Left ventricle myocardium inferior (tissue), 1 donor: ENCODE measurements around the gene MARK3. TPM values are rescaled to one million over a fixed set of nuclear protein-coding genes. Genes with fewer than 3 reads are reported as not detected.

ENCODE experiments used
- DNase-seq: peaks from one replicate; pipeline ENCODE4 v3.0.0-alpha.2; 2020
- H3K27ac ChIP-seq: fragments of 200-600 bp; replicated peaks from 2 replicates; pipeline ENCODE4 v1.8.0; 2021
- H3K27me3 ChIP-seq: fragments of 200-600 bp; 2 replicates; pipeline ENCODE4 v1.8.0; 2021; ENCODE audit warnings: low read depth
- H3K36me3 ChIP-seq: fragments of 200-600 bp; 2 replicates; pipeline ENCODE4 v1.8.0; 2021
- H3K4me1 ChIP-seq: fragments of 200-600 bp; 2 replicates; pipeline ENCODE4 v1.8.0; 2021
- H3K4me3 ChIP-seq: fragments of 200-600 bp; 2 replicates; pipeline ENCODE4 v1.8.0; 2021; ENCODE audit warnings: mild to moderate bottlenecking, moderate library complexity
- H3K9me3 ChIP-seq: fragments of 200-600 bp; replicated peaks from 2 replicates; pipeline ENCODE4 v1.8.0; 2021
- intact Hi-C: fragments of 100-400 bp; cut with micrococcal nuclease; formaldehyde crosslinking; loops from one replicate; pipeline ENCODE4 v1.11.0; 2022
- total RNA-seq: library from RNA; stranded (reverse); fragmentation: NEBNext Ultra II Directional; extraction: Animal tissue kit (Norgen Biotek cat#: 25700); gene quantifications from one replicate; pipeline ENCODE4 v1.2.1, GENCODE V29; 2021
- TF ChIP-seq, protein P1 (sequence below): fragments of 200-600 bp; IDR thresholded peaks from 2 replicates; pipeline ENCODE4 v1.8.0; 2021; ENCODE audit warnings: antibody characterized with exemption, mild to moderate bottlenecking, borderline replicate concordance
- donor health status: DM: no; HTN: yes; CAD: no; lungs with severe emphysema.

MARK3 gene
- total RNA-seq, 1 donor from 2014 or later, result 103 TPM

DNA sequence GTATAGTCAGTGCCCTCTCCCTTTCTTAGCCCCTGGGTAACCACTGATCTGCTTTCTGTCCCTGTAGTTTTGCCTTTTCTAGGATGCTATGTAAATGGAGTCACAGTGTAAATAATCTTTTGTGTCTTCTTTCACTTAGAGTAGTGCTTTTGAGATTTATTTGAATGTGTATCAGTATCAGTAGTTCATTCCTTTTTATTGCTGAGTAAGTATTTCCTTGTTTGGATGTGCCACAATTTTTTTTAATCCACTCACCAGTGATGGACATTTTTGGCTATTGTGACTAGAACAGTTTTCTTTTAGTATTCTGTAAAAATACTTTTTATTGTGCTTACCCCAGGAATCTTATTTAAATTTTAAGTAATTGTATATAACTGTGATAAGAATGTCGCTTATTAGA, 3.4 kb downstream of the MARK3 start:
- no peak for DNase-seq
- H3K4me1 ChIP-seq, result peaks cover 87% of the 10 kb centered on the region
- intact Hi-C loops, result no loop called here

GRCh38 chr14:103390605-103391004, 5.4 kb downstream of the MARK3 start:
- DNase-seq, result no peak
- Histone ChIP-seq H3K4me1 (peaks cover 93% of the 10 kb centered on the region), H3K36me3 (no peaks in the 10 kb centered on the region), H3K9me3 (no peaks in the 10 kb centered on the region), H3K27me3 (no peaks in the 10 kb centered on the region), H3K4me3 (no peak overlapping the region), H3K27ac (peak overlapping the region; percentile 87)
- intact Hi-C loops, result loop anchor here (10.0 kb wide), 1 partner anchor 54 kb away; no protein-coding TSS in a partner anchor
- TF ChIP-seq, protein P1, sequence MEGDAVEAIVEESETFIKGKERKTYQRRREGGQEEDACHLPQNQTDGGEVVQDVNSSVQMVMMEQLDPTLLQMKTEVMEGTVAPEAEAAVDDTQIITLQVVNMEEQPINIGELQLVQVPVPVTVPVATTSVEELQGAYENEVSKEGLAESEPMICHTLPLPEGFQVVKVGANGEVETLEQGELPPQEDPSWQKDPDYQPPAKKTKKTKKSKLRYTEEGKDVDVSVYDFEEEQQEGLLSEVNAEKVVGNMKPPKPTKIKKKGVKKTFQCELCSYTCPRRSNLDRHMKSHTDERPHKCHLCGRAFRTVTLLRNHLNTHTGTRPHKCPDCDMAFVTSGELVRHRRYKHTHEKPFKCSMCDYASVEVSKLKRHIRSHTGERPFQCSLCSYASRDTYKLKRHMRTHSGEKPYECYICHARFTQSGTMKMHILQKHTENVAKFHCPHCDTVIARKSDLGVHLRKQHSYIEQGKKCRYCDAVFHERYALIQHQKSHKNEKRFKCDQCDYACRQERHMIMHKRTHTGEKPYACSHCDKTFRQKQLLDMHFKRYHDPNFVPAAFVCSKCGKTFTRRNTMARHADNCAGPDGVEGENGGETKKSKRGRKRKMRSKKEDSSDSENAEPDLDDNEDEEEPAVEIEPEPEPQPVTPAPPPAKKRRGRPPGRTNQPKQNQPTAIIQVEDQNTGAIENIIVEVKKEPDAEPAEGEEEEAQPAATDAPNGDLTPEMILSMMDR, result no peak

More for the DNA sequence above, 3.4 kb downstream of the MARK3 start:
- TF ChIP-seq, protein P1, result no peak
- H3K9me3 ChIP-seq, result no peaks in the 10 kb centered on the region
- H3K27ac ChIP-seq, result peak overlapping the region; percentile 99
- H3K36me3 ChIP-seq, result no peaks in the 10 kb centered on the region
- no peaks in the 10 kb centered on the region for H3K27me3 ChIP-seq
- peak overlapping the region; percentile 98 for H3K4me3 ChIP-seq

GRCh38 chr14:103391048-103391447, 5.8 kb downstream of the MARK3 start:
- no peaks in the 10 kb centered on the region for H3K36me3 ChIP-seq

DNA sequence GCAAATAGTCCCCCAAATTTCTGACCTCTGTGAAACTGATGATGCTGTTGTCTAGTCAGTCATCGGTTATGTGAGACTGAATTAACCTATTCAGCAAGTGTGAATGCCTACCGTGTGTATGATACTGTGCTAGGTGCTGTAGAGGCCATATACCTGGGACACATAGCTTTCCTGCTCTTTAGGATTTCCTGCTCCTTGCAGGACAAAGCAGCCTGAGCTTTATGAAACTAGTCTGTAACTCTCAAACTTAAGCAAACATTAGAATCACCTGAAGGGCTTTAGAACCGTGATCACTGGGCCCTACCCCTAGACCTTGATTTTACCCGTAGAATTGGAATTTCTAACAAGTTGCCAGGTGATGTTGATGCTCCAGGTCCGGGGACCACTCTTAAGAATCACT, 6.9 kb downstream of the MARK3 start:
- intact Hi-C loops, result loop anchor here (10.0 kb wide), 1 partner anchor 53 kb away; no protein-coding TSS in a partner anchor
- Histone ChIP-seq H3K4me1 (peaks cover 97% of the 10 kb centered on the region), H3K27me3 (no peaks in the 10 kb centered on the region), H3K36me3 (no peaks in the 10 kb centered on the region), H3K27ac (peak overlapping the region; percentile 87), H3K9me3 (no peaks in the 10 kb centered on the region), H3K4me3 (no peak overlapping the region)
- no peak for DNase-seq
- TF ChIP-seq, protein P1, result no peak

More at GRCh38 chr14:103391048-103391447, 5.8 kb downstream of the MARK3 start:
- intact Hi-C loops, result loop anchor here (10.0 kb wide), 1 partner anchor 54 kb away; no protein-coding TSS in a partner anchor
- TF ChIP-seq, protein P1, result peak; percentile 68
- DNase-seq, result no peak
- peak overlapping the region; percentile 87 for H3K27ac ChIP-seq
- no peaks in the 10 kb centered on the region for H3K27me3 ChIP-seq
- H3K4me1 ChIP-seq, result peaks cover 93% of the 10 kb centered on the region
- no peak overlapping the region for H3K4me3 ChIP-seq
- no peaks in the 10 kb centered on the region for H3K9me3 ChIP-seq

GRCh38 chr14:103392572-103392971, 7.4 kb downstream of the MARK3 start:
- no peak for DNase-seq
- Histone ChIP-seq H3K4me1 (peaks cover 97% of the 10 kb centered on the region), H3K27me3 (no peaks in the 10 kb centered on the region), H3K36me3 (no peaks in the 10 kb centered on the region), H3K4me3 (peak overlapping the region; percentile 46), H3K27ac (peak overlapping the region; percentile 87), H3K9me3 (no peaks in the 10 kb centered on the region)
- intact Hi-C loops, result loop anchor here (10.0 kb wide), 1 partner anchor 52 kb away; no protein-coding TSS in a partner anchor
- TF ChIP-seq, protein P1, result no peak
